HCT116 (cell line): ENCODE results near the gene EXD3. TPM values are rescaled to one million over a fixed set of nuclear protein-coding genes. Genes with fewer than 3 reads are reported as not detected.

Experiments
- ATAC-seq: fragments of 200-7000 bp; cut with Tn5 transposase; 2 replicates; pipeline ENCODE4 v1.9.1; 2020; ENCODE audit warnings: mild to moderate bottlenecking, moderate library complexity
- BruUV-seq: library from RNA; stranded (reverse); fragments of 400-500 nt; replicated peaks from 2 replicates; lab custom pipeline; 2021; lab: Mats Ljungman, UMichigan
- CTCF ChIA-PET: fragments of 300-600 bp; sonication (Branson Sonifier 250); formaldehyde crosslinking; loops from one replicate; lab custom pipeline; 2021; ENCODE audit warnings: antibody characterized with exemption; lab: Charles Lee
- POLR2A ChIA-PET: fragments of 300-600, 350-600 bp; sonication (Branson Sonifier 250); formaldehyde crosslinking; loops from one replicate; lab custom pipeline; 2021; ENCODE audit warnings: antibody characterized with exemption; lab: Charles Lee
- RAD21 ChIA-PET, 2 experiments: fragments of 300-600 bp; sonication (Branson Sonifier 250); formaldehyde crosslinking; loops; one replicate each; lab custom pipeline; 2023; ENCODE audit warnings: low total read pairs in 2 of 2; ENCODE audit not compliant: uncharacterized antibody in 2 of 2, unreplicated experiment in 2 of 2, low non-redundant PET in 1 of 2; lab: Charles Lee
- DNase-seq: peaks from one replicate; pipeline ENCODE4 v3.0.0-alpha.2; 2010; ENCODE audit warnings: low read depth, low spot score
- H2AFZ ChIP-seq: fragments of 200-600 bp; shearing (Covaris generic), sonication (generic); 2 replicates; pipeline ENCODE4 v1.6.1; 2017; ENCODE audit warnings: low read depth, mixed run types, mixed read lengths, antibody characterized with exemption, low read length; ENCODE audit not compliant: poor library complexity, severe bottlenecking
- H3K27ac ChIP-seq: 2 replicates; pipeline ENCODE4 v1.5.1; 2012; ENCODE audit warnings: low read depth, low read length
- H3K27me3 ChIP-seq: fragments of 200-600 bp; sonication (generic); 2 replicates; pipeline ENCODE4 v1.6.1; 2016; ENCODE audit warnings: mixed run types, low read length, mixed read lengths; ENCODE audit not compliant: insufficient read depth
- H3K36me3 ChIP-seq, 2 experiments: fragments of 200-500 bp in 1 of 2; fragments of 200-600 bp in 1 of 2; sonication (Bioruptor generic) in 1 of 2; sonication (generic) in 1 of 2; 2 replicates each; pipeline versions ENCODE4 v1.5.1 to v1.6.1; 2014 to 2016; ENCODE audit warnings: low read length in 2 of 2, inconsistent platforms in 1 of 2, mixed read lengths in 1 of 2, mixed run types in 1 of 2; ENCODE audit not compliant: insufficient read depth in 2 of 2, control insufficient read depth in 1 of 2
- H3K4me1 ChIP-seq, 2 experiments: fragments of 200-600 bp in 1 of 2; sonication (generic) in 1 of 2; 2 replicates each; pipeline versions ENCODE4 v1.5.1 to v1.6.1; 2012 to 2017; ENCODE audit warnings: low read length in 2 of 2, inconsistent platforms in 1 of 2, mild to moderate bottlenecking in 1 of 2, mixed read lengths in 1 of 2, mixed run types in 1 of 2, moderate library complexity in 1 of 2; ENCODE audit not compliant: insufficient read depth in 2 of 2, control insufficient read depth in 1 of 2
- H3K4me2 ChIP-seq: fragments of 200-600 bp; sonication (generic); 2 replicates; pipeline ENCODE4 v1.6.1; 2017; ENCODE audit warnings: mixed run types, low read length, mixed read lengths
- H3K4me3 ChIP-seq, 2 experiments: fragments of 200-600 bp in 1 of 2; sonication (generic) in 1 of 2; replicated peaks in 1 of 2; 2 replicates each; pipeline ENCODE4 v1.5.1; 2011 to 2016; ENCODE audit warnings: low read length in 2 of 2, control low read depth in 1 of 2, low read depth in 1 of 2, mild to moderate bottlenecking in 1 of 2, mixed read lengths in 1 of 2, mixed run types in 1 of 2
- H3K79me2 ChIP-seq: fragments of 200-600 bp; sonication (generic); 2 replicates; pipeline ENCODE4 v1.6.1; 2017; ENCODE audit warnings: mild to moderate bottlenecking, mixed run types, low read length, moderate library complexity, mixed read lengths; ENCODE audit not compliant: insufficient read depth
- H3K9ac ChIP-seq: fragments of 200-600 bp; sonication (generic); 2 replicates; pipeline ENCODE4 v1.6.1; 2016; ENCODE audit warnings: low read length, mixed read lengths
- H3K9me2 ChIP-seq: fragments of 200-600 bp; sonication (generic), shearing (Covaris generic); 2 replicates; pipeline ENCODE4 v1.6.1; 2017; ENCODE audit warnings: mixed run types, mild to moderate bottlenecking, moderate library complexity; ENCODE audit not compliant: insufficient read depth
- H3K9me3 ChIP-seq, 2 experiments: fragments of 200-500 bp in 1 of 2; fragments of 200-600 bp in 1 of 2; sonication (Bioruptor generic) in 1 of 2; sonication (generic) in 1 of 2; 2 replicates each; pipeline ENCODE4 v1.6.1; 2014 to 2017; ENCODE audit warnings: low read length in 2 of 2, mixed read lengths in 2 of 2, inconsistent platforms in 1 of 2, low read depth in 1 of 2, mild to moderate bottlenecking in 1 of 2, mixed run types in 1 of 2, moderate library complexity in 1 of 2; ENCODE audit not compliant: control insufficient read depth in 1 of 2, insufficient read depth in 1 of 2
- H4K20me1 ChIP-seq: fragments of 200-600 bp; sonication (generic), shearing (Covaris generic); 2 replicates; pipeline ENCODE4 v1.6.1; 2017; ENCODE audit warnings: mixed run types, mild to moderate bottlenecking, moderate library complexity; ENCODE audit not compliant: insufficient read depth
- FOSL1 ChIP-seq: IDR thresholded peaks from 2 replicates; pipeline ENCODE4 v1.6.1; 2012; ENCODE audit warnings: low read depth
- POLR2A ChIP-seq: IDR thresholded peaks from 2 replicates; pipeline ENCODE4 v1.7.0; 2011; ENCODE audit warnings: borderline replicate concordance; ENCODE audit not compliant: insufficient read depth, insufficient read length; ENCODE audit errors: extremely low read depth
- SP1 ChIP-seq: IDR thresholded peaks from 2 replicates; pipeline ENCODE4 v1.6.1; 2012; ENCODE audit warnings: low read depth
- TCF7L2 ChIP-seq: IDR thresholded peaks from 2 replicates; pipeline ENCODE4 v1.7.0; 2011; ENCODE audit warnings: borderline replicate concordance, inconsistent platforms; ENCODE audit not compliant: insufficient read depth, insufficient read length; ENCODE audit errors: extremely low read depth
- intact Hi-C: fragments of 100-400 bp; cut with micrococcal nuclease; formaldehyde crosslinking; loops from 2 replicates; pipeline ENCODE4 v1.10.0; 2022
- total RNA-seq: library from RNA; stranded (reverse); gene quantifications from one replicate; pipeline ENCODE4 v1.2.1, GENCODE V29; 2021; ENCODE audit not compliant: unreplicated experiment
- TF ChIP-seq, protein P1 (sequence below): IDR thresholded peaks from 2 replicates; pipeline ENCODE4 v1.6.1; 2012

EXD3 gene
- total RNA-seq, 1 experiment from 2014 or later = 25.4 TPM

DNA sequence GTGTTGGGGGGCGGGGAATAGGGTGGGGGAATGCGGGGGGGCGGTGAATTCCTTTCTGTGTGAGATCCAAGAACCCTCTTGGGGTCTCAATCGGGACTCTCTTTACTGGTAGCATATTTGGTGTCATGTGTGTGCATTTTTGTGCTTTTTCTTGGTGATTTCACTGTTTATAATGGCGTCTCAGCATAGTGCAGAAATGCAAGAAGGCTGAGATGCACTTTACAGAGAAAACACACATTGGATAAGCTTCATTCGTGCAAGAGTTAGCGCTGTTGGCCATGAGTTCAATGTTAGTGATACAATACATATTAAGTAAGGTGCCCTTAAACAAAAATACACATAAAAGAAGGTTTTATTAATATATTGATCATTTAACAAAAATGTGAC, 19.0 kb upstream of the EXD3 start:
- peak overlapping the region; percentile 26 to 33; a peak in 3 of 4 replicates for H3K4me3 ChIP-seq
- CTCF ChIA-PET = interaction anchor here (1.5 kb wide), 1 partner anchor 19 kb away, joined by 10 read pairs; the partner anchor contains the start of genes EXD3 and NOXA1
- no TSS peak for BruUV-seq
- H3K79me2 ChIP-seq = no peaks in the 10 kb centered on the region
- no peaks in the 10 kb centered on the region for H3K27me3 ChIP-seq
- TF ChIP-seq SP1 (0 out of 2 replicates have a peak, but pooled peaks have one; percentile 8), FOSL1 (no peak)
- intact Hi-C loops = no loop called here
- H2AFZ ChIP-seq = peak overlapping the region; percentile 97
- H4K20me1 ChIP-seq = no peaks in the 10 kb centered on the region
- H3K9me2 ChIP-seq = no peaks in the 10 kb centered on the region
- peaks cover 21 to 44% of the 10 kb centered on the region in 2 experiments for H3K4me1 ChIP-seq
- POLR2A ChIA-PET = interaction anchor here (0.9 to 1.2 kb wide), 3 partner anchors 12 to 201 kb away, joined by 3 read pairs; partner anchors contain the start of gene TUBB4B
- H3K36me3 ChIP-seq = no peaks in the 10 kb centered on the region
- peak overlapping the region; percentile 89 for H3K4me2 ChIP-seq
- no peaks in the 10 kb centered on the region for H3K9me3 ChIP-seq
- no peak overlapping the region for H3K27ac ChIP-seq
- RAD21 ChIA-PET = interaction anchor here in 1 of 2 experiments (0.7 kb wide), 1 partner anchor 19 kb away, joined by 3 read pairs; the partner anchor contains the start of gene EXD3
- DNase-seq (no peak), ATAC-seq (0 out of 2 replicates have a peak, but pooled peaks have one; percentile 0)
- H3K9ac ChIP-seq = peak overlapping the region; percentile 23; the same call in 1 of the 2 replicates

DNA sequence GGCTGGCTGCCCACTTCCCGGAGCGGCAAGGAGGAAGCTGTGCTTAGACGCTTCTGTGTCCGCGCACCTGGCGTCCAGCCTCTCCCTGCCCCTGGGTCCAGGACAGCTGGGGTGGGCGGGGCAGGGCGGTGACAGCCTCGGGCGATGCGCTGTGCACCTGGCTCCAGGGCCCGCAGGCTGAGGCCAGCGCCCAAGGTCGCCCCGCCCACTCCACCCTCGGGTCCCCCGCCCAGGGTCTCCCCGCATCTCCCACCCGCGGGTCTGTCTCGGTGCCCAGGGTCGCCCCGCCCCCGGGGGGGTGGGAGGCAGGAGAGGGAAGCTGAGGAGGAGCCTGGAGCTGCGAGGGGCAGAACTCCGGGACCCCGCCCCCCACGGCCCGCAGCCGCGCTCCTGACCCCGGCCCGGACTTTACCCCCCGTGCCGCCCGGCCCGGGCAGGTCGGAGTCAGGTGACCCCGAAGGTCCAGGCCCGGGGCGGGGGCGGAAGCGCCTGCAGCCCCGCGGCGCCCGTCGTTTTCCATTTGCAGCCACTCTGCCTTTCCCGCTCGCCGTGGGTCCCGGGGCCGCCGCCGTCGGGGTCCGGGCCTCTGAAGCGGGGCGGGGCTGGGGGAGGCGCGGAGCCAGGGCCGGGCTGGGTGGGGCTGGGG, 18.4 kb upstream of the EXD3 start, which contains the start of gene ENTPD8:
TSS of gene ENTPD8 (minus strand) at position 69 of the 646 bp plus-strand sequence. CDS start 3,072 bp downstream, outside the sequence.
- no peak for DNase-seq
- Histone ChIP-seq H3K9ac (peak within 1 kb of the TSS; percentile 23; the same call in 1 of the 2 replicates), H3K9me3 (no peaks in the 10 kb centered on the region), H3K9me2 (no peaks in the 10 kb centered on the region), H2AFZ (peak within 1 kb of the TSS; percentile 97), H3K27ac (peak within 1 kb of the TSS; percentile 45; the same call in 1 of the 2 replicates), H3K79me2 (no peaks in the 10 kb centered on the region), H3K36me3 (no peaks in the 10 kb centered on the region), H4K20me1 (no peaks in the 10 kb centered on the region), H3K27me3 (no peaks in the 10 kb centered on the region), H3K4me1 (peaks cover 26 to 47% of the 10 kb centered on the region in 2 experiments), H3K4me2 (peak within 1 kb of the TSS; percentile 89), H3K4me3 (peak within 1 kb of the TSS; percentile 35 to 57)
- TF ChIP-seq POLR2A (no peak), TCF7L2 (no peak)
- TF ChIP-seq, protein P1, sequence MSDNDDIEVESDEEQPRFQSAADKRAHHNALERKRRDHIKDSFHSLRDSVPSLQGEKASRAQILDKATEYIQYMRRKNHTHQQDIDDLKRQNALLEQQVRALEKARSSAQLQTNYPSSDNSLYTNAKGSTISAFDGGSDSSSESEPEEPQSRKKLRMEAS = 0 out of 2 replicates have a peak, but pooled peaks have one; percentile 16
- peak; percentile 83 for ATAC-seq
- intact Hi-C loops = no loop called here
- no TSS peak for BruUV-seq
- ChIA-PET CTCF (interaction anchor here (1.5 kb wide), 1 partner anchor 18 kb away, joined by 10 read pairs; the partner anchor contains the start of genes EXD3 and NOXA1), RAD21 (interaction anchor here in 1 of 2 experiments (0.7 kb wide), 1 partner anchor 19 kb away, joined by 3 read pairs; the partner anchor contains the start of gene EXD3), POLR2A (interaction anchor here (0.6 to 1.2 kb wide), 6 partner anchors 9 to 201 kb away, joined by 3 to 4 read pairs (median 3); partner anchors contain the start of genes NSMF and TUBB4B)
